Astrocyte (in vitro differentiated cells and primary cell): ENCODE measurements around the gene NUP133.

Experiments used
- EZH2 ChIP-seq: IDR thresholded peaks from 2 replicates; pipeline ENCODE4 v1.6.1; 2012; ENCODE audit warnings: mild to moderate bottlenecking, low read length, inconsistent platforms; ENCODE audit not compliant: insufficient read depth
- TF ChIP-seq, protein P1 (sequence below): IDR thresholded peaks from 2 replicates; pipeline ENCODE4 v1.5.1; 2011; ENCODE audit warnings: low read depth, mild to moderate bottlenecking, inconsistent platforms, low read length, moderate library complexity; ENCODE audit not compliant: insufficient read depth

DNA sequence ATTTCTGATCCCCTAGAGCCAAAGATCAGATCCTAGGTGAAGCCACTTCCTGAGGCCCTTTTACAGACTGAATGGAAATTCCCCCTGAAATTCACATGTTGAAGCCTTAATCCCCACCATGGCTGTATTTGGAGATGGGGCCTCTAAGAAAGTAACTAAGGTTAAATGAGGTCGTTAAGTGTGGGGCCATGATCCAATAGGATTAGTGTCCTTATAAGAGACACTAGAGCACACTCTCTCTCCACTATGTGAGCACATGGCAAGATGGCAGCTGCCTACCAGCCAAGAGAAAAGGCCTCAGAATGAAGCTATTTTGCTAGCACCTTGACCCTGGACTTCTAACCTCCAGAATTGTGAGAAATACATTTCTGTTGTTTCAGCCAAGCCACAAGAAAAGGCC, 36.4 kb upstream of the NUP133 start:
- TF ChIP-seq, protein P1, sequence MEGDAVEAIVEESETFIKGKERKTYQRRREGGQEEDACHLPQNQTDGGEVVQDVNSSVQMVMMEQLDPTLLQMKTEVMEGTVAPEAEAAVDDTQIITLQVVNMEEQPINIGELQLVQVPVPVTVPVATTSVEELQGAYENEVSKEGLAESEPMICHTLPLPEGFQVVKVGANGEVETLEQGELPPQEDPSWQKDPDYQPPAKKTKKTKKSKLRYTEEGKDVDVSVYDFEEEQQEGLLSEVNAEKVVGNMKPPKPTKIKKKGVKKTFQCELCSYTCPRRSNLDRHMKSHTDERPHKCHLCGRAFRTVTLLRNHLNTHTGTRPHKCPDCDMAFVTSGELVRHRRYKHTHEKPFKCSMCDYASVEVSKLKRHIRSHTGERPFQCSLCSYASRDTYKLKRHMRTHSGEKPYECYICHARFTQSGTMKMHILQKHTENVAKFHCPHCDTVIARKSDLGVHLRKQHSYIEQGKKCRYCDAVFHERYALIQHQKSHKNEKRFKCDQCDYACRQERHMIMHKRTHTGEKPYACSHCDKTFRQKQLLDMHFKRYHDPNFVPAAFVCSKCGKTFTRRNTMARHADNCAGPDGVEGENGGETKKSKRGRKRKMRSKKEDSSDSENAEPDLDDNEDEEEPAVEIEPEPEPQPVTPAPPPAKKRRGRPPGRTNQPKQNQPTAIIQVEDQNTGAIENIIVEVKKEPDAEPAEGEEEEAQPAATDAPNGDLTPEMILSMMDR: no peak
- TF ChIP-seq EZH2: no peak
